DND-41 (cell line): ENCODE data around the gene PGM5.

Experiments used
- ATAC-seq: fragments of 200-7000 bp; cut with Tn5 transposase; 3 replicates; pipeline ENCODE4 v1.9.1; 2021; ENCODE audit warnings: low read depth; ENCODE audit not compliant: insufficient read depth
- DNase-seq: peaks from one replicate; pipeline ENCODE4 v3.0.0-alpha.2; 2020
- H2AFZ ChIP-seq: 2 replicates; pipeline ENCODE4 v1.6.0; 2012; ENCODE audit warnings: low read depth, low read length
- H3K27ac ChIP-seq: 2 replicates; pipeline ENCODE4 v1.5.1; 2012; ENCODE audit warnings: low read length, inconsistent platforms
- H3K27me3 ChIP-seq: fragments of 200-600 bp; sonication (generic); 2 replicates; pipeline ENCODE4 v1.6.0; 2012; ENCODE audit warnings: low read length, mild to moderate bottlenecking, inconsistent platforms; ENCODE audit not compliant: insufficient read depth, poor library complexity
- H3K36me3 ChIP-seq: 2 replicates; pipeline ENCODE4 v1.5.1; 2012; ENCODE audit warnings: low read length, inconsistent platforms; ENCODE audit not compliant: insufficient read depth
- H3K4me1 ChIP-seq: 2 replicates; pipeline ENCODE4 v1.5.1; 2012; ENCODE audit warnings: mild to moderate bottlenecking, low read length; ENCODE audit not compliant: insufficient read depth
- H3K4me2 ChIP-seq: 2 replicates; pipeline ENCODE4 v1.6.0; 2012; ENCODE audit warnings: mild to moderate bottlenecking, moderate library complexity, low read length, inconsistent platforms; ENCODE audit not compliant: insufficient read depth
- H3K4me3 ChIP-seq, 2 experiments: fragments of 200-600 bp in 1 of 2; shearing (Covaris generic) in 1 of 2; 2 replicates each; pipeline ENCODE4 v1.5.1; 2012 to 2016; ENCODE audit warnings: inconsistent platforms in 2 of 2, low read length in 2 of 2, mild to moderate bottlenecking in 2 of 2, low read depth in 1 of 2, moderate library complexity in 1 of 2
- H3K79me2 ChIP-seq: 2 replicates; pipeline ENCODE4 v1.6.0; 2012; ENCODE audit warnings: low read length, inconsistent platforms; ENCODE audit not compliant: insufficient read depth
- H3K9ac ChIP-seq: 2 replicates; pipeline ENCODE4 v1.6.0; 2012; ENCODE audit warnings: low read depth, mild to moderate bottlenecking, inconsistent platforms, low read length, moderate library complexity
- H3K9me3 ChIP-seq: 2 replicates; pipeline ENCODE4 v1.5.1; 2012; ENCODE audit warnings: low read length, moderate library complexity, mild to moderate bottlenecking, inconsistent platforms; ENCODE audit not compliant: insufficient read depth, severe bottlenecking
- H4K20me1 ChIP-seq: 2 replicates; pipeline ENCODE4 v1.6.0; 2012; ENCODE audit warnings: low read length; ENCODE audit not compliant: insufficient read depth
- CTCF ChIP-seq: IDR thresholded peaks from 2 replicates; pipeline ENCODE4 v1.5.1; 2012; ENCODE audit warnings: borderline replicate concordance, low read length, moderate library complexity, mild to moderate bottlenecking; ENCODE audit not compliant: poor library complexity, severe bottlenecking; ENCODE audit errors: extremely low read depth
- EZH2 ChIP-seq: IDR thresholded peaks from 3 replicates; pipeline ENCODE4 v1.6.1; 2012; ENCODE audit warnings: borderline replicate concordance, low read depth, mild to moderate bottlenecking, moderate library complexity, low read length, inconsistent platforms; ENCODE audit not compliant: severe bottlenecking

Gene PGM5

DNA sequence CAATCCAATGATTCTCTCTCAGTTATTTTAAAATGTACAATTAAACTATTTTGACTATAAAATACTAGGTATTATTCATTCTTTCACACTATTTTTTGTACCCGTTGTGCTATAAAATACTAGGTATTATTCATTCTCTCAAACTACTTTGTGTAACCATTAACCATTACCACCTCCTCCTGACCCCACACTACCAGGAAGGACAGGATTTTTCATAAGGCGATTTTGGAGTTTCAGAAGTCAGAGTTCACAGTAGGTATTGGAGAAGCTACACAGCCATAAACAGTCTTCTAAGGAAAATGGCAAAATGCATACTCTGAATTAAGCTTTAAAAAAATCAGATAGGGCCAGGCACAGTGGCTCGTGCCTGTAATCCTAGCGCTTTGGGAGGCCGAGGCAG is 219.4 kb downstream of the PGM5 start:
- no peak overlapping the region for H3K27ac ChIP-seq
- no peak for ATAC-seq
- H3K4me3 ChIP-seq = no peak overlapping the region
- H3K4me2 ChIP-seq = no peak overlapping the region
- H3K9me3 ChIP-seq = no peaks in the 10 kb centered on the region
- H3K9ac ChIP-seq = no peak overlapping the region
- no peaks in the 10 kb centered on the region for H3K27me3 ChIP-seq
- no peak for DNase-seq
- H3K79me2 ChIP-seq = no peaks in the 10 kb centered on the region
- H3K4me1 ChIP-seq = no peaks in the 10 kb centered on the region
- no peaks in the 10 kb centered on the region for H3K36me3 ChIP-seq
- TF ChIP-seq CTCF = no peak
- no peak for TF ChIP-seq EZH2
- no peak overlapping the region for H2AFZ ChIP-seq
- no peaks in the 10 kb centered on the region for H4K20me1 ChIP-seq

- Histone ChIP-seq H3K4me2 (no peak overlapping the region), H3K27me3 (no peaks in the 10 kb centered on the region)
These were observed 221.6 kb downstream of the PGM5 start for GRCh38 chr9:68577774-68578591.

More at GRCh38 chr9:68577774-68578591, 221.6 kb downstream of the PGM5 start:
- H3K27ac ChIP-seq = no peak overlapping the region
- H3K79me2 ChIP-seq = no peaks in the 10 kb centered on the region
- no peaks in the 10 kb centered on the region for H3K4me1 ChIP-seq
- DNase-seq (no peak), ATAC-seq (no peak)
- no peaks in the 10 kb centered on the region for H3K9me3 ChIP-seq
- no peaks in the 10 kb centered on the region for H3K36me3 ChIP-seq
- no peak overlapping the region for H2AFZ ChIP-seq
- no peaks in the 10 kb centered on the region for H4K20me1 ChIP-seq
- no peak overlapping the region for H3K9ac ChIP-seq
- H3K4me3 ChIP-seq = no peak overlapping the region
- no peak for TF ChIP-seq CTCF
- TF ChIP-seq EZH2 = no peak
